Astrocyte of the spinal cord (primary cell): ENCODE measurements around the gene BAG3.
"Not testable (repeated sequence)": the region's sequence is repeated elsewhere in the genome, so short reads cannot be mapped to it uniquely, and the experiment has no call there.

Experiments used
- DNase-seq: peaks from one replicate; pipeline ENCODE4 v3.0.0; 2011; ENCODE audit warnings: low read depth, low spot score
- H3K4me3 ChIP-seq: 2 replicates; pipeline ENCODE4 v1.5.1; 2011; ENCODE audit warnings: low read depth, mild to moderate bottlenecking, low read length, moderate library complexity
- in situ Hi-C: cut with HindIII; loops from 2 replicates; pipeline ENCODE4 v1.10.0; 2017; ENCODE audit warnings: low sequenced_read_pairs
- TF ChIP-seq, protein P1 (sequence below): IDR thresholded peaks from 2 replicates; pipeline ENCODE4 v1.5.1; 2012; ENCODE audit warnings: low read depth, mild to moderate bottlenecking, low read length, inconsistent platforms

The BAG3 gene

DNA sequence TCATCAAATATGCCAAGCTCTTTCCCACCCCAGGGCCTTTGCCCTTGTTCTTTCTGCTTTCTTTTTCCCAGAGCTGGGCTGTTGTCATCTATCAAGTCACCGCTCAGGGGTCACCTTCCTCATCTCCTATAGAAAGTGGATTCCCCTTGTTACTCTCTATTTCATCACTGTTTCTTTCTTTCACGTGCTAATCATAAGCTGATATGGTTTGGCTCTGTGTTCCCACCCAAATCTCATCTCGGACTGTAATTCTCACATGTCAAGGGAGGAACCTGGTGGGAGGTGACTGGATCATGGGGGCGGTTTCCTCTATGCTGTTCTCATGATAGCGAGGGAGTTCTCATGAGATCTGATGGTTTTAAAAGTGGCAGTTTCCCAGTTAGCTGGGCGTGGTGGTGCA lies 37.4 kb upstream of the BAG3 start:
- H3K4me3 ChIP-seq, result no peak overlapping the region
- TF ChIP-seq, protein P1, sequence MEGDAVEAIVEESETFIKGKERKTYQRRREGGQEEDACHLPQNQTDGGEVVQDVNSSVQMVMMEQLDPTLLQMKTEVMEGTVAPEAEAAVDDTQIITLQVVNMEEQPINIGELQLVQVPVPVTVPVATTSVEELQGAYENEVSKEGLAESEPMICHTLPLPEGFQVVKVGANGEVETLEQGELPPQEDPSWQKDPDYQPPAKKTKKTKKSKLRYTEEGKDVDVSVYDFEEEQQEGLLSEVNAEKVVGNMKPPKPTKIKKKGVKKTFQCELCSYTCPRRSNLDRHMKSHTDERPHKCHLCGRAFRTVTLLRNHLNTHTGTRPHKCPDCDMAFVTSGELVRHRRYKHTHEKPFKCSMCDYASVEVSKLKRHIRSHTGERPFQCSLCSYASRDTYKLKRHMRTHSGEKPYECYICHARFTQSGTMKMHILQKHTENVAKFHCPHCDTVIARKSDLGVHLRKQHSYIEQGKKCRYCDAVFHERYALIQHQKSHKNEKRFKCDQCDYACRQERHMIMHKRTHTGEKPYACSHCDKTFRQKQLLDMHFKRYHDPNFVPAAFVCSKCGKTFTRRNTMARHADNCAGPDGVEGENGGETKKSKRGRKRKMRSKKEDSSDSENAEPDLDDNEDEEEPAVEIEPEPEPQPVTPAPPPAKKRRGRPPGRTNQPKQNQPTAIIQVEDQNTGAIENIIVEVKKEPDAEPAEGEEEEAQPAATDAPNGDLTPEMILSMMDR, result no peak
- in situ Hi-C loops, result no loop called here
- no peak for DNase-seq

DNA sequence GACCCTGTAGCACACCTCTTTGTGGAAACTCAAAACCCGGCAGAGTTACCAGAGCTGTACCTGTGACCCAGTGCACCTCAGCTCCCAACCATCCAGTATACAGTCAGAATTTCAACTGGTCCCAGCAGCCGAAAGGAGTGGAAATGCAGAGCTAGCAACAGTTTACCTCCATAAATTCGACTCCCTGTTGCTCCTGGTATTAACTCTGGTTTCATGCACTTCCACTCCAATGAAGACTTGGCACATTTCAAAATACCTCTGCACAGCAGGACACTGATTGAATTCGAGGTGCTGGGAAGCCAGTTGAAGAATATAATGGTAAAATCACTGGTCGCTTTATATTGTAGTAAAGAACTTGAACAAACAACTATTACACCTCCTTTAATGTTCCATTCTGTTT lies 36.5 kb upstream of the BAG3 start:
- DNase-seq, result no peak
- TF ChIP-seq, protein P1, result no peak
- no peak overlapping the region for H3K4me3 ChIP-seq
- in situ Hi-C loops, result no loop called here

DNA sequence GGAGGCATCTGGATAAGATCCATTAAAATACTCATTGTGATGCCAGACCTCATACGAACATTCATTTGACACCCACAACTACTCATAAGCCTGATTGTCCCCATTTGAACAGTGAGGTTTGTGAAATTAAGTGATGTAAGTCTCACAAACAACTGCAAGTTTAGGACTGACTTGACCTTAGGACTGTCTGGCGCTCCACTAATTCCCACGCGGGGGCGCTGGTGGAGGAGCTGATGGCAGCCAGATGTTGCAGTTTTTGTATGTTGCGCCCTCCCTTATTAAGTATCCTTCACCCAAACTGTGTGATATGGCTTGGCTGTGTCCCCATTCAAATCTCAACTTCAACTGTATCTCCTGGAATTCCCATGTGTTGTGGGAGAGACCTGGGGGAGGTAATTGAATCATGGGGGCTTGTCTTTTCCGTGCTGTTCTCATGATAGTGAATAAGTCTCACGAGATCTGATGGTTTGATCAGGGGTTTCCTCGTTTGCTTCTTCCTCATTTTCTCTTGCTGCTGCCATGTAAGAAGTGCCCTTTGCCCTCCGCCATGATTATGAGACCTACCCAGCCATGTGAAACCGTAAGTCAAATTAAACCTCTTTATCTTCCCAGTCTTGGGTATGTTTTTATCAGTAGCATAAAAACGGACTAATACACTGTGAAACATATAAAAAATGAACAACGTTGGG lies 34.2 kb upstream of the BAG3 start:
- in situ Hi-C loops, result no loop called here
- DNase-seq, result no peak
- no peak overlapping the region for H3K4me3 ChIP-seq
- TF ChIP-seq, protein P1, result peak; percentile 20

DNA sequence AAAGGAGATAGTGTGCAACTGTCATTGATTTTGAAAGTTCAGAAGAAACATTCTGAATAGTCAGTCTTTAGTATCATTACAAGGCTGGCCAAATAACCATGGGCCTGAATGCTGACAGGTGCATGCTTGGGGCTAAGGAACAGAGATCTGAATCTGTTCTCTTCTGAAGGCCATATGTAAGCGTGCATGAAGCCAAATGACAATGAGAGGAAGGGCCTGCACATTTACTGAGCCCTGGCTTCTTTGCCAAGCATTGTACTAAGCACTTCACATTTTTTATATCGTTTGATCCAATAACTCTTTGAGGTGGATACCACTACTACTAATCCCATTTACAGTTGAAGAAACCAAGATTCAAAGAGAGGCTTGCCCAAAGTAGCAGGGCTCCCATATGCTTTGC lies 32.0 kb upstream of the BAG3 start:
- TF ChIP-seq, protein P1, result no peak
- no peak for DNase-seq
- in situ Hi-C loops, result no loop called here
- H3K4me3 ChIP-seq, result no peak overlapping the region

DNA sequence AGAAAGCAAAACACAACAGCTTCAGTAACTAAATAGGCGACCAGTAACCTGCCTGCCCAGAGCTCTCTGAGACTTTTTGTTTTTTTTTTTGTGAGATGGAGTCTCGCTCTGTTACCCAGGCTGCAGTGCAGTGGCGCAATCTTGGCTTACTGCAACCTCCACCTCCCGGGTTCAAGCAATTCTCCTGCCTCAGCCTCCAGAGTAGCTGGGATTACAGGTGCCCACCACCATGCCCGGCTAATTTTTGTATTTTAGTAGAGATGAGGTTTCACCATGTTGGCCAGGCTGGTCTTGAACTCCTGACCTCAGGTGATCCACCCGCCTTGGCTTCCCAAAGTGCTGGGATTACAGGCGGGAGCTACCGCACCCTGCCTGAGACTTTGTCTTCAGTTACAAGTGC lies 31.4 kb upstream of the BAG3 start:
- H3K4me3 ChIP-seq, in situ Hi-C loops, DNase-seq: not testable (repeated sequence)

DNA sequence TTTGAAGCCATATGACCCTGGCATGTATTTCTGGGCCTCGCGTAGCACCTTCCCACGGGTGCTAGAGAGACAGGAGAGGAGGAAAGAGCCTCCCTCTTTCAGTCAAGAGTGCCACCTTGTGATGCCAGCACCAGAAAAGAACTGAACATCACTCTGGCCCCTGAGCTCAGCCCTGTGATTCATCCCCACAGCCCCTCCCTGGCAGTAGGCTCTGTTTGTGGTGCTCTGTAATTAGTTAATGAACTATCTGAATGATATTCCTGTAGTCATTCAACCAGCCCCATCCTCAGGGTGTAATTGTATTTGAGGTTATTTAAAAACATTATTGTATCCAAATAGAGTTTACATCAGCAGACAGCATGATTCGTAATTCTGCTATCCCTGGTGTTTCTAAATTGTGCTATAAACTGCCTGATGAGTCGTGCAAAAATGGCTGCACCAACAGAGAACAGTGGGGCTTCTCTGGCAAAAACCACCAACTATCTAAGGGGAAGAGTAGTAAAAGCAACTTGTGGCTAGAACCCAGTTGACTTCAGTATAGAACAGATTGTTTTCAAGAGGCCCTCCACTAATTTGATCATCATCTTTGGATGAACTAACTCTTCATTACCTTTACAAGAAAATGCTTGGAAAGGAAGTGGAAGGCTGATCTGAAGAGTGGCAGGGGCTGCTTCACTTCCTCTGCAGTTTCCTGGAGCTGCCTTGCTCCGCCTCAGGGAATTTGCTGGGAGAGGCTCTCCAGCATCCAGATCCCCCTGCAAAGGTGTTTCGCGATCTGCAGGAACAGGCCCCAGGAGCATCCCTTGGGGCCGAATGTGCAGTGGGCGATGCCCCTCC lies 30.7 kb upstream of the BAG3 start:
- H3K4me3 ChIP-seq, result no peak overlapping the region
- DNase-seq, result peak; percentile 35
- TF ChIP-seq, protein P1, result no peak
- in situ Hi-C loops, result no loop called here

DNA sequence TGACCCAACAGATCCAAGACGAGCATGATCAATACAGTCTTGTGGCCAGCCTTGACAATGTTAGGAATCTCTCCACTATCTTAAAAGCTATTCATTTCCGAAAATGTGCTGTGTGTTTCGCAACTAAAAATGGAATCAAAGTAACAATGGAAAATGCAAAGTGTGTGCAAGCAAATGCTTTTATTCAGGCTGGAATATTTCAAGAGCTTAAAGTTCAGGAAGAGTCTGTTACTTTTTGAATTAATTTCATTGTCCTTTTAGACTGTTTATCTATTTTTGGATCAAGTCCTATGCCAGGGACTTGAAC lies 30.1 kb upstream of the BAG3 start:
- H3K4me3 ChIP-seq, result no peak overlapping the region
- no peak for DNase-seq
- in situ Hi-C loops, result no loop called here
- TF ChIP-seq, protein P1, result no peak
